ENCODE results near the gene RNF44. TPM values are rescaled to one million over a fixed set of nuclear protein-coding genes. Genes with fewer than 3 reads are reported as not detected.

The RNF44 gene
- total RNA-seq, 2 experiments from 2014 or later = 83.3 to 88.3 TPM

Other genes with a start within 250 kb of the RNF44 start
- gene KIAA1191, start 175.6 kb downstream of the RNF44 start, total RNA-seq = 10 to 100 TPM; 33.5 to 33.7 TPM
- 1 to 10 TPM; 3.9 to 5.1 TPM for gene ARL10, start 171.9 kb downstream of the RNF44 start, total RNA-seq
- 10 to 100 TPM; 42.1 to 43.1 TPM for gene NOP16, start 148.8 kb downstream of the RNF44 start, total RNA-seq
- gene HIGD2A, start 148.7 kb downstream of the RNF44 start, total RNA-seq = 100 to 1,000 TPM; 154 to 155 TPM
- gene CLTB, start 120.9 kb downstream of the RNF44 start, total RNA-seq = 10 to 100 TPM; 51.1 to 53.9 TPM
- gene FAF2, start 89.0 kb downstream of the RNF44 start, total RNA-seq = 10 to 100 TPM; 30.0 to 32.8 TPM
- under 1 TPM; 0.19 to 0.35 TPM for gene CDHR2, start 11.9 kb upstream of the RNF44 start, total RNA-seq
- gene GPRIN1, start 72.8 kb upstream of the RNF44 start, total RNA-seq = 1 to 10 TPM; 1.4 to 1.5 TPM
- not detected for gene SNCB, start 93.1 kb upstream of the RNF44 start, total RNA-seq
- not detected for gene EIF4E1B, start 93.3 kb upstream of the RNF44 start, total RNA-seq
- 10 to 100 TPM; 17.2 to 17.4 TPM for gene TSPAN17, start 110.1 kb upstream of the RNF44 start, total RNA-seq

All from activated naive CD4-positive, alpha-beta T cell treated with anti-CD3 and anti-CD28 coated beads for 36 hours (primary cell).